Measurements from ENCODE around the gene BMP6. TPM values are rescaled to one million over a fixed set of nuclear protein-coding genes. Genes with fewer than 3 reads are reported as not detected.

BMP6 gene
- total RNA-seq, 1 experiment from 2014 or later: not detected

GRCh38 chr6:7922596-7922995, 196.7 kb downstream of the BMP6 start:
- DNase-seq (ENCODE audit: low spot score): no peak

GRCh38 chr6:7924867-7925266, 199.0 kb downstream of the BMP6 start:
- no peak for DNase-seq (ENCODE audit: low spot score)

Other genes starting within 250 kb of the BMP6 start
- 28.0 and 29.7 TPM in 2 replicates for gene DSP, start 184.4 kb upstream of the BMP6 start, total RNA-seq (2014; rRNA removed; shearing (Covaris generic))
- gene SNRNP48, start 135.9 kb upstream of the BMP6 start, total RNA-seq (2014; rRNA removed; shearing (Covaris generic)): 7.6 and 9.3 TPM in 2 replicates
- gene TXNDC5, start 184.7 kb downstream of the BMP6 start, total RNA-seq (2014; rRNA removed; shearing (Covaris generic)): 140 and 149 TPM in 2 replicates